ENCODE results near the gene DHRSX.
A peak's percentile ranks its signal among the peaks of the same experiment; 100 is the strongest.
"Not testable (repeated sequence)": the region's sequence is repeated elsewhere in the genome, so short reads cannot be mapped to it uniquely, and the experiment has no call there.

The DHRSX gene

DNA sequence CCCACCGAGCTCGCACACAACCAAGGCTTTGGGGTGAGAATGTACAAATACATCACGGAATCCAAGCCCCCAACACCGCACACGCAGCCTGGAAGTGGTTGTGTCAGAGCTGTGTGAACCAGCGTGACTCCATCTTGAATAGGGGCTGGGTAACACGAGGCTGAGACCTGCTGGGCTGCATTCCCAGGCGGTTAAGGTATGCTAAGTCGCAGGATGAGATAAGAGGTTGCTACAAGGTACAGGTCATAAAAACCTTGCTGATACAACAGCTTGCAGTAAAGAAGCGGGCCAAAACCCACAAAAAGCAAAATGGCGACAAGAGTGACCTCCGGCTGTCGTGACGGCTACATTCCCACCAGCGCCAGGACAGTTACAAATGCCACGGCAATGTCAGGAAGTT is 258.4 kb downstream of the DHRSX start:
- DNase-seq, result no peak

DNA sequence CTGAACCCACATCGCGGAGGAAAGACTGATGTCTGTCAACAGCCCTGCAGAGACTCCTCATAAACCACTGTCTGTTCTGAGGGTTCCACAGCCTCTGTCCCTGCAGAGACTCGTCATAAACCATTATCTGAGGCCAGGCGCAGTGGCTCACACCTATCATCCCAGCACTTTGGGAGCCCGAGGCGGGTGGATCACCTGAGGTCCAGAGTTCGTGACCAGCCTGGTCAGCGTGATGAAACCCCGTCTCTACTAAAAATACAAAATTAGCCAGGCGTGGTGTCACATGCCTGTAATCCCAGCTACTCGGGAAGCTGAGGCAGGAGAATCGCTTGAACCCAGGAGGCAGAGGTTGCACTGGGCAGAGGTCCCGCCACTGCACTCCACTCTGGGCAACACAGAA is 259.3 kb downstream of the DHRSX start:
- DNase-seq, result not testable (repeated sequence)

DNA sequence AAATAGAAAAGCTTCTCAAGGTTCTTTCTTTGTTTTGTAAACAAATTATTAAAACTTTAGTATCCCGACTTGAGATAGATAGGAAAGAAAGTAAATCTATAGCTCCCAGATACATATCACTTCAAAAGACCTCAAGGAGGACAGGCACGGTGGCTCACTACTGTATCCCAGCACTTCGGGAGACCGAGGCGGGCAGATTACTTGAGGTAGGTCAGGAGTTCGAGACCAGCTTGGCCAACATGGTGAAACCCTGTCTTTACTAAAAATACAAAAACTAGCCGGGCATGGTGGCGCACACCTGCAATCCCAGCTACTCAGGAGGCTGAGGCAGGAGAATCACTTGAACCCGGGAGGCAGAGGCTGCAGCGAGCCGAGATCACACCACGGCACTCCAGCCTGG is 260.0 kb downstream of the DHRSX start:
- DNase-seq, result not testable (repeated sequence)

DNA sequence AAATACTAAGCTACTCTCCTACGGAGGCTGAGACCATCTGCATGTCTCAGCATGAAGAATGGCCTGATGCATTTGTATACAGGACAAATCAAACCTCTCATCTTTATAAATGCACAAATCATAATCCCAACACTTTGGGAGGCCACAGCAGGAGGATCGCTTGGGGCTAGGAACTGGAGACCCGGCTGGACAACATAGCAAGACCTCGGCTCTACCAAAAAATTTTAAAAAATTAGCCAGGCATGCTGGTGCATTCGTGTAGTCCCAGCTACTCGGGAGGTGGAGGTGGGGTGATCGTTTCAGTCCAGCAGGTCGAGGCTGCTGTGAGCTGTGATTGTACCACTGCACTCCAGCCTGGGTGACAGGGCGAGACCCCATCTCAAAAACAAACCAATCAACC is 262.8 kb downstream of the DHRSX start:
- DNase-seq, result no peak

DNA sequence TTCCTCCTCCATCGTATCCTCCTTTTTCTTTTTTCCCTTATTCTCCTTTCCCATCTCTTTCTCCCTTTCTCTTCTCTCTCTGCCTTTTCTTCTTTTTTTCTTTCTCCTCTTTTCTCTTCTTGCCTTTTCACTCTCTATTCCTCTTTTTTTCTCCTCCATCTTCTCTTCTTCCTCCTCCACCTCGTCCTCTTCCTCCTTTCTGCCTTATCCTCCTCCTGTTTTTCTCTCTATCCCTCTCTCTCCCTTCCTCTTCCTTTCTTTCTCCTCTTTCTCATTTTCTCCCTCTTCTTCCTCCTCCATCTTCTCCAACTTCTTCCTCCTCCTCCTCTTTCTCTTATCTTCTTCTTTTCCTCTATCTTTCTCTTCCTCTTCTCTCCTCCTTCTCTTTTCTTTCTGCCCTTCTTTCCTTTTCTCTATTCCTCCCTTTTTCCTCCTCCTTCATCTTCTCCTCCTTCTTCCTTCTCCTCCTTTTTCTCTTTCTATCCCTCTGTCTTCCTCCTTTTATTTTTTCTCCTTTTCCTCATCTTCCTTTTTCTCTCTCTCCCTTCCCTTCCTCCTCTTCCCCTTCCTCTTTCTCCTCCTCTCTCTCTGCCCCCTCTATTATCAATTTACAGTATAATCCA is 269.1 kb downstream of the DHRSX start:
- no peak for DNase-seq

DNA sequence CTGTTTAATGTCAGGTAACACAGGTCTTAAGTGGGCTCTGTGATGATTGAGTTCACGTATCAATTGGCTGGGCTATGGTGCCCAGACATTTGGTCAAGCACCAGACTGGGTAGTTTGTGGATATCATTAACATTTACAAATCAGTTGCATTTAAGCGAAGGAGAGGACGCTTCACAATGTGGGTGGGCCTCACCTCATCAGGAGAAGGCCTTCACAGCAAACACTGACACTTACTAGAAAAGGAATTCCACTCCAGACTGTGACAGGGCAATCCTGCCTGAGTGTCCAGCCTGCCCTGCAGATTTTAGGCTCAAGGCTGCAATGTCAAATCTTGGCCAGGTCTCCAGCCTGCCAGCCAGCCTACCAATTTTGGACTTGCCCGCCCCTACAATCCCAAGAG is 270.3 kb downstream of the DHRSX start:
- no peak for DNase-seq

DNA sequence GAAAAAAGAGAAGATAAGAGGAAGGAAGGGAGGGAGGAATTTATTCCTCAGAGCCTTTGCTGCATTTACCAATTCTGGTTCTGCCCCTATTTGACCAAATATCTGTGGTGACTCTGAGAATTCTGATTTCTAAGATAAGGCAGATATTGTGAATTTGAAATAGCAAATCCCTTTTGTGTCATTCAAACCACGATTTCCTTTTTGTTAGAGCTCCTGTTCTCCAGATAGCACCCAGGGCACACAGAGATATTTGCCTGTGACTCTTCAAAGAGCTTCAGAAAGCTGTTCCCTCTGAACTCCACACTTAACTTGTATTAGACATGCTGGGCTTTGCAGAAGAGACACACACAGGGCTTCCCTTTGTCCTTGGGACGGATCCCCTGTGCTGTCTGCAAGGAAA is 272.2 kb downstream of the DHRSX start:
- DNase-seq, result peak; percentile 62

DNA sequence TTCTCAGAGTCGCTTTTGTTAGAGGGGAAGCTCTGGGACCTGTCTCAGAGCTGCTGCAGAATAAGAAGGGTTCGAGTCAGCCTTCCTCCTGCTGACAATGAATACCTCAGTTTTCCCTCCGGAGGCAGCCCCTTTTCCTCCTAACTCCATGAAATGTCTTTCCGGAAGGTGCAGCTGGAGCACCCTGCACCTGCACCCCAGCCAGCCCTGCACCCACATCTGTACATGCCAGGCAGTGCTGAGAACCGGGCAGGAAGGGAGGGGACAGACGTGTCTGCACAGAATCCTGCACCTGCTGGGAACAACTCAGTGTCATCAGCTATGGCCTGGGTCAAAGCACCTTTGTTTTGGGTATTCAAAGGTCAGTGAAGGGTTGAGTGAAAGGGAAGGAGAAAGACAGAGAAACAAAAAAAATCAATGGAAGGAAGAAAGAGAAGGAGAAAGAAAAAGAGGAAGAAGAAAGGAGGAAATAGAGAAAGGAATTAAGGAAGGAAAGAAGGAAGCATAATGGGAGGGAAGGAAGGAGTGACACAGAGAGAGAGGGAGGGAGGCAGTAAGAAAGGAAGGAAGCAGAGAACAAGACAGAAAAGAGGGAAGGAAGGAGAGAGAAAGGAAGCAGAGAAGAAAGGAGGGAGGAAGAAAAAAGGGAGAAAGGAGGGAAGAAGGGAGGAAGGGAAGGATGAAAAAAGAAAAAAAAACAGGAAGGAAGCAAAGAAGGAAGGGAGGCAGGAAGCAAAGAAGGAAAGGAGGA is 273.7 kb downstream of the DHRSX start:
- no peak for DNase-seq

DNA sequence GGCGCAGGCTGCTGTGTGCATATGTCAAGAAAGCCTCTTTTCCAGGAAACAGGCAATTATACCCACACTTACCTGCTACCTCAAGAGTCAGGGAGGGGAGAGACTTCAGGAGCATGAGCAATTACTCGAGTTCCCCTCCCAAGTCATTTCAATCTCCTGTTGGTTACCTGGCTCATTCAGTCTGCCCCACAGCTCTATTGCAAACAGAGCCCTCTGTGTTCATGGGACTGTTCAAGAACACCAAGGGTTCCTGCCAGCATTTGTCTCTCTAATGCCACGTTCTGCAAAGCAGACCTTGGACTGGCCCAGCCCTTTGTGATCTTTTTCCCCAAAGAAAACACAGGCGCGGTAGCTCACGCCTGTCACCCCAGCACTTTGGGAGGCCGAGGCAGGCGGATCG is 274.6 kb downstream of the DHRSX start:
- no peak for DNase-seq

DNA sequence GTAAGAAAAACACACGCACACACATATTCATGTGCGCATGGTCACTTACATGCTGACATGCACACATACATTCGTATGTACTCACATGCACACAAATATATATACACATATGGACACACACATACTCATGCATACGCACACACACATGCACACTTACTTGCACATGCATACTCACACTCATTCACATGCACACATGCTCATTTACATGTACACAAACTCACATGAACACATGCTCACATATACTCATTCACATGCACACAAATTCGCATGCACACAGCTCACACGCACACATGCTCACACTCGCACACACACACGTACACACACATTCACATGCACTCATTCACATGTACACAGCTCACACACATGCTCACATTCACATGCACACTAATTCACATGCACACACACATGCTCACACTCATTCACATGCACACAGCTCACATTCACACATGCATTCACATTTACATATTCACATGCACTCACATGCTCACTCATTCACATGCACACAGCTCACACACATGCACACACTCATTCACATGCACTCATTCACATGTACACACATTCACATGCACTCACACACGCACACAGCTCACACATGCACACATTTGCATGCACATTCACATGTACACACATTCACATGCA is 276.1 kb downstream of the DHRSX start:
- DNase-seq, result no peak

DNA sequence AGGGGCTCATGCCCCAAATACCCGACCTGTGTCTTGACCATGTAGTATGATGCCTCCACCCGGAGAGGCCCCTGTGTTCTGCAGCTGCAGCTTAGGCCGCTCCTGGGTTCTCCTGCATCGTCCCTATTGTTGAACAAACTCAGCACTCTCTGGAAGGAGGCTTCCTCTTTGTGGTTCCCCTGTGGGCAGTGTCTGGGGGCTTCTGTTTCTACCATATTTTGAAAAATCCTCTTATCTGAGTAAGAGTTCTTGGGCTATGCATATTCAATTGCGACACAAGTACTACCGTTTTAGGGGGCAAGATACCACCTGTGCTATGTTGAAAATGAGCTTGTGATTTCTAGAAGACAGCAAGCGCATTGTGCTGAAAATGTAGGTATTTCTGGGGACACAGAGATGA is 276.6 kb downstream of the DHRSX start:
- DNase-seq, result peak; percentile 79

DNA sequence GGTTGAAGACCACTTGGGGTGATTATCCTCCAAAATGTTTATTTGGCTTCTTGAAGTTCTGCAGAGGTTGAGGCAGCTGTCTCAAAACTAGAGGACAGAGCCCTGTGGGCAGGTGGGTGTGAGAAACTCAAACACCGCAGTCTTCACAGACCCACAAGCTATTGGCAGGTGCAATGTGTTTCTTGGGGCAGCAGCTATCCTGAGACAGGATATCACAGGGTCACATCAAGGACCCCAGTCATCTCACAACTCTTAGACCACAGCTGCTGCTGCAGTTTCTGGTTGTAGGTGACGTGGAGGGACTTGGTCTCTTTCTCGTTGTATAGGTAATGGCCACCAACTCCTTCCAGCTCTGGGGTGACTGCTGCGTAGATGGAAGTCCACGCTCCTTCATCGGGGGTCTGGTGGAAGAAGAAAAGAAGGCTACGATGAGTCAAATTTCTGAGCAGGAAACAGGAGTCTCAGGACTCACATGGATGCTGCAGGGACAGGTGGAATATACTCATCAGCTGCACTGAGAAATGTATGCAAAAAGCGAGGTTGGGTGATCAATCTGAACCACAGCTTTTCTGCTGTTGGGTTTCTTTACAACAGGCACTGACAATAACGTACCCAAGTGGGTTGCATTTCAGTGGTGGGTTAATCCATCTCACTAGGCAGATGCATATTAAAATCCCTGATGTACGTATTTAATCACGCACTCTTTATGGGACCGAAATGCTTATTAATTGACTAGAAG is 279.8 kb downstream of the DHRSX start:
- DNase-seq, result no peak

DNA sequence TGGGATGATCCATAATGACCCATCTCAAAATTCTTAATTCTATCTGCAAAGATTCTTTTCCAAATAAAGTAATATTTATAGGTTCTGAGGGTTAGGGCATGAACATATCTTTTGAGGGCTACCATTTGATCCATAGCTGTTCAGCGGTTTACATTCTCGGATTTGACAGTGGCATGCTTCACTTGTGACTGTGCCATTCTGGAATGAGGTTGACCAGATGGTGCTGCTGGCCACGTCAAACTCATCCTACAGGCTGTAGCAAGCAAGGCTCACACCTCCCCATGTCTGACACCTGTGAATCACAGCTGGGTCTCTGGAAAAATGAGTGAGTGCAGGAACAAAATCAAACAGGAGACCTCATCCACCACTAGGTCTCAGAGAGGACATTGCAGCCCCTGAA is 280.5 kb downstream of the DHRSX start:
- DNase-seq, result no peak

DNA sequence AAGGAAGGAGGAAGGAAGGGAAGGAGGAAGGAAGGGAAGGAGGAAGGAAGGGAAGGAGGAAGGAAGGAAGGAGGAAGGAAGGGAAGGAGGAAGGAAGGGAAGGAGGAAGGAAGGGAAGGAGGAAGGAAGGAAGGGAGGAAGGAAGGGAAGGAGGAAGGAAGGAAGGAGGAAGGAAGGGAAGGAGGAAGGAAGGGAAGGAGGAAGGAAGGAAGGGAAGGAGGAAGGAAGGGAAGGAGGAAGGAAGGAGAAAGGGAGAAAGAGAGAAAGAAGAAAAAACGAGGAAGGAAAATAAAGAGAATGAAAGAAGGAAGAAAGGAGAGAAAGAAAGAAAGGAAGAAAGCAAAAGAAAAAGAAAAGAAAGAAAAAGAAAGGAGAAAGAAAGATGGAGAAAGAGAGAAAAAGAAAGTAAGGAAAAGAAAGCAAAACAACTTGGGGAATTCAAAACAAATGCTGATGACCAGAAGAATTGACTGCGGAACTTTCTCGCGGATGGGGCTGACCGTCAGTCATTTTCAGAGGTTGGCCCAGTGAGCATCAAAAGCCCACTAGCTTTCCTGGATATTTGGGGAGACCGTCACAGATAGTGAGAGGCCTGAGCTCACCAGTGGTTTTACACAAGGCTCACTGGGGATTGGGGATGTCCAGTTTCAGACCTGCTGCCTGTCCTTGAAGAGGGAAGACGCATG is 286.5 kb downstream of the DHRSX start:
- DNase-seq, result not testable (repeated sequence)

DNA sequence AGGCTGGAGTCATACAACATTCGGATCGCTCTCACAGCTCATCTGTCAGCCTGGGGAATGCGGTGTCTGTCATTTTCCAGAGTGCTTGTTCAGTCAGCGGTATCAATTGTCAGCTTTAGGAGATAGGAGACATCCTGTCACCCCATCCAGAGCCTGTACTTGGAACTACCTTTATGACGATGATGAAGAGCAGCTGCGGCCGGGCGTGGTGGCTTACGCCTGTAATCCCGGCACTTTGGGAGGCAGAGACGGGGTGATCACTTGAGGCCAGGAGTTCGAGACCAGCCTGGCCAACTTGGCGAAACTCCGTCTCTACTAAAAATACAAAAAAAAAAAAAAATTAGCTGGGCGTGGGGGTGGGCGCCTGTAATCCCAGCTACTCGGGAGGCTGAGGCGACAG is 289.1 kb downstream of the DHRSX start:
- not testable (repeated sequence) for DNase-seq

DNA sequence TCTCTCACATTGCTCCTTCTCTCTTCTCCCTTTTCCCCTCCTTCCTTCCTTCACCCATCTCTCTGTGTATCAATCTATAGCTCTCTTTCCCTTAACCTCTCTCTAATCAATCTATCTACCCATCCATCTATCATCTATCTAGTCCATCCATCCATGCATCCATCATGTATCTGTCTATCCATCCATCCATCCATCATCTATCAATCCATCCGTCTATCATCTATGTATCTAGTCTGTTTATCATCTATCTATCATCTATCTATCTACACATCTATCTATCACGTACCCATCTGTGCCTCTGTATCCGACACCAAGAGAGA is 307.5 kb downstream of the DHRSX start:
- no peak for DNase-seq

DNA sequence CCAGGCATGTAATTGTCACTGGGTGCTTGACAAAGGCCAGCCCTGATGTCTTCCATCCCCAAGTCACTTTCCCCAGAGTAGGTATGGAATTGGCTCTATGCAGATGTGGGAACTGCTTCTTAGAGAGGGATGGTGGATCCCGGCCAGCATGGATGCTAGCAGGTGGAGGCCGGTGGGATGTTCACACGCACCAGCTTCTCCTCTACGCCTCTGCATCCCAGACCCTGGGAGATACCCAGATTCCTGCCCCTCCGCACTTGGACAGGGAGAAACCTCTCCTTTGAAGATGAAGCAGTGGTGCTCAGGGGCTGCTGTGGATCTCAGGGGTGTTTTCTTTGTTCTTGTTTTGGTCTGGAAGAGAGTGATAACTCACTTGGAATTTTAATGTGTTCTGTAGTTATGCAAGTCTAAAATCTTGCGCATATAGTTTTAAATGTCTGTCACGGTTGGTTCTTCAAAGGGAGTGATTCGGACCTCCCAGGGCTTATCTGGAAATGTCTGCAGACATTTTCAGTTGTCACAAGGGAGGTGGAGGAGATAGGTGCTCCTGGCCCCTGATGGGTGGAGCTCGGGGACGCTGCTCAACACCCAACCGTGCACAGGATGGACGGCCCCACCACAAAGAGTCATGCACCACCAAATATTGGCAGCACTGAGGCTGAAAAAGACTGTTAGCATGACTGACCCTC is 308.0 kb downstream of the DHRSX start:
- no peak for DNase-seq

DNA sequence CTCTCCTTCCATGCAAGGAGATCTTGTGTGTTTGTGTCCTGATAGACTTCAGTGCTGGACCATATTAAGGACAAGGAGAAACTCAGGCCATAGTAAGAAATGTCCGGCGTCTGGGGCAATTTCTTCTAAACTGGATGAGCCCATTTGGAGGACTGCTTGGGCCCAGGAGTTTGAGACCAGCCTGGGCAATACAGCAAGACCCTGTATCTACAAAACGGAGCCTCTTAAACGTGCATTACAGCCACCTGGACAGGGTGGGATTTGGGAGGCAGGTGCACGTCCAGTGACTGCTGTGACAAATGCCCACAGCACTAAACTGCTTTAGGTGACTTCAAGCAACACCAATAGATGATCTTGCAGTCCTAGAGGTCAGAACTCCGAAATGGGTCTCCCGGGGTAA is 311.9 kb downstream of the DHRSX start:
- DNase-seq, result no peak

DNA sequence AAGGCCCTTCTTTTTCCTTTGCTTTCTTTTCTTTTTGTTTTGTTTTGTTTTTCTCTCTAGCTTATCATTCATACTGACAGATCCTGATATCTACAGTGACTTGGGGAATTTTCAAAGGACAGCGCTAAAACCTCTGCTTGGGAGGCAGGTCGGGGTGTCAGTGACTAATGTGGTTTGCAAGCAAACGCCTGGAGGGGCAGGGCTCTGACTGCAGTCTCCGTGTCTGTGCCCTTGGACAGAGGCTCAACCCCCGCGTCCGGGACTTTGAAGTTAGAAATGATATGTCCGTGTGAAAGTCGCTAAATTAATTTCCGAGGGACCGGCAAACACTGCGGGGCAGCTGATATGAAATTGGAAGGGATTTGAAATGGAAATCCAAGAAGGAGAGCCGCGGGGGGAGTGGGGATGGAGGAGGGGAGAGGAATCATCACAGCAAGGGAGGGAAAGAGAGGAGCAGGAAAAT is 312.4 kb downstream of the DHRSX start:
- no peak for DNase-seq

DNA sequence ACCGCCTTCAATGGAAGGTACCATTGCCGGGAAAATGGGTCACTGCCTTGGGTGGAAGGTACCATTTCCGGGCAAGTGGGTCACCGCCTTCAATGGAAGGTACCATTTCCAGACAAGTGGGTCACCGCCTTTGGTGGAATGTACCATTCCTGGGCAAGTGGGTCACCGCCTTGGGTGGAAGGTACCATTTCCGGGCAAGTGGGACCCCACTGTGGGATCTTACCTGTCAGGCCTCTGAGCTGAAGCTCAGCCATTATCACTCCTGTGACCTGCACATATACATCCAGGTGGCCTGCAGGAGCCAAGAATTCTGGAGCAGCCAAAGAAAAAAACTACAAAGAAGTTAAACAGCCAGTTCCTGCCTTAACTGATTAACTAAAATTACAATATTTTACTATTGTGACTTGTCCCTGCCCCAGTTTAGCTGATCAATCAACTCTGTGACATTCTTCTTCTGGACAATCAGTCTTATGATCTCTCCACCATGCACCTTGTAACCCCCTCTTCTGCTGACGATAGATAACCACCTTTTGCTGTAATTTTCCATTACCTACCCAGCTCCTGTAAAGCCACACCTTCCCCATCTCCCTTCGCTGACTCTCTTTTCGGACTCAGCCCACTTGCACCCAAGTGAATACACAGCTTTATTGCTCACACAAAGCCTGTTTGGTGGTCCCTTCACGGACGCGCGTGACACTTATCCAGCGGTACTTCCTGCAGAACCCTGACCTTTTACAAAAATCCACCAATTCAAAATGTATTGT is 313.2 kb downstream of the DHRSX start:
- DNase-seq, result no peak

DNA sequence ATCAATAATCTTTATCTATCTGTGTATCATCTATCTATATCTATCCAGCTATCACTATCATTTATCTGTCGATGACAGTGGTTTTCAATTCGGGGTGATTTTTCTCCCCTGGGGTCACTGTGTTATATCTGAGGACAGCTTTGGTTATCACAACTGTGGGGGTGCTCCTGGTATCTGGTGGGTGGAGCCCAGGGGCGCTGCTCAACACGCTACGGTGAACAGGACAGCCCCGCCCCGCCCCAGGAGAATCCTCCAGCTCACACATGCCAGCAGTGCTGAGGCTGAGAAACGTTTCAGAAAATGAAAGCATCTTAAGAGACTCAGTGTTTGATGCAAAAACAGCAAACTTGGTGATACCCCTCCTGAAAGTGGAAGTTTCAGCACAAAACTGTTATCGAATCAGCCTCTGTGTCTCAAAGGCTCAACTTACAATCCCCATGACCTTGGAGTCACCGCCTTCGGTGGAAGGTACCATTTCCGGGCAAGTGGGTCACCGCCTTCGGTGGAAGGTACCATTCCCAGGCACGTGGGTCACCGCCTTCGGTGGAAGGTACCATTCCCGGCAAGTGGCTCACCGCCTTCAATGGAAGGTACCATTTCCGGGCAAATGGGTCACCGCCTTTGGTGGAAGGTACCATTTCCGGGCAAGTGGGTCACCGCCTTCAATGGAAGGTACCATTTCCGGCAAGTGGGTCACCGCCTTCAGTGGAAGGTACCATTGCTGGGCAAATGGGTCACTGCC is 315.3 kb downstream of the DHRSX start:
- DNase-seq, result peak; percentile 14
